H1 (cell line): ENCODE results near the gene CRHR2. TPM values are rescaled to one million over a fixed set of nuclear protein-coding genes. Genes with fewer than 3 reads are reported as not detected.

Source experiments
- CTCF ChIA-PET: fragments of 300-600 bp; sonication (Branson Sonifier 250); formaldehyde crosslinking; loops from one replicate; lab custom pipeline; 2021; ENCODE audit not compliant: partially characterized antibody; lab: Charles Lee
- POLR2A ChIA-PET: fragments of 300-600 bp; sonication (Branson Sonifier 250); formaldehyde crosslinking; loops from one replicate; lab custom pipeline; 2021; ENCODE audit warnings: inconsistent platforms; ENCODE audit not compliant: partially characterized antibody; lab: Charles Lee
- DNase-seq, 2 experiments: peaks; one replicate each; pipeline versions ENCODE4 v3.0.0 to v3.0.0-alpha.2; 2010 to 2022; ENCODE audit warnings: low spot score in 2 of 2, low read depth in 1 of 2, mixed read lengths in 1 of 2
- FAIRE-seq: peaks from 2 replicates; lab custom pipeline; 2011; peaks lifted over from hg19 to GRCh38; lab: Jason Lieb, UNC
- H2AFZ ChIP-seq: 2 replicates; pipeline ENCODE4 v1.8.1; 2012; ENCODE audit warnings: low read length, inconsistent platforms
- H2AK5ac ChIP-seq: 2 replicates; pipeline ENCODE4 v1.6.1; 2013; ENCODE audit warnings: low read depth, low read length
- H2BK120ac ChIP-seq: replicated peaks from 2 replicates; pipeline ENCODE3; 2013; ENCODE audit warnings: low read depth, low read length, inconsistent platforms
- H2BK12ac ChIP-seq: 2 replicates; pipeline ENCODE4 v1.6.1; 2013; ENCODE audit warnings: low read depth, low read length
- H2BK15ac ChIP-seq: 2 replicates; pipeline ENCODE4 v1.6.1; 2013; ENCODE audit warnings: low read length
- H2BK20ac ChIP-seq: 2 replicates; pipeline ENCODE4 v1.6.1; 2013; ENCODE audit warnings: low read length
- H2BK5ac ChIP-seq: 2 replicates; pipeline ENCODE4 v1.6.1; 2013; ENCODE audit warnings: low read depth, low read length
- H3K14ac ChIP-seq: 2 replicates; pipeline ENCODE4 v1.6.1; 2013; ENCODE audit warnings: inconsistent platforms; ENCODE audit not compliant: insufficient read length
- H3K18ac ChIP-seq: 2 replicates; pipeline ENCODE4 v1.6.1; 2013; ENCODE audit warnings: low read length; ENCODE audit errors: extremely low read depth
- H3K23ac ChIP-seq: 2 replicates; pipeline ENCODE4 v1.6.1; 2013; ENCODE audit warnings: inconsistent platforms; ENCODE audit not compliant: insufficient read length
- H3K23me2 ChIP-seq: 2 replicates; pipeline ENCODE4 v1.6.1; 2013; ENCODE audit warnings: low read depth, low read length
- H3K27ac ChIP-seq: 2 replicates; pipeline ENCODE4 v1.6.1; 2011; ENCODE audit warnings: low read depth, low read length, inconsistent platforms
- H3K27me3 ChIP-seq, 4 experiments: replicated peaks in 1 of 4; 1 replicate in 1 of 4; 2 replicates in 3 of 4; pipeline versions ENCODE4 v1.6.1 to v1.8.1; 2011 to 2013; ENCODE audit warnings: low read length in 3 of 4, mild to moderate bottlenecking in 3 of 4, inconsistent platforms in 2 of 4, mixed read lengths in 2 of 4, moderate library complexity in 1 of 4; ENCODE audit not compliant: control insufficient read depth in 3 of 4, insufficient read depth in 3 of 4; ENCODE audit errors: extremely low read depth in 1 of 4
- H3K36me3 ChIP-seq, 4 experiments: 2 replicates each; pipeline versions ENCODE4 v1.6.1 to v1.8.1; 2011 to 2013; ENCODE audit warnings: mild to moderate bottlenecking in 4 of 4, low read length in 3 of 4, moderate library complexity in 2 of 4, control low read depth in 1 of 4, inconsistent platforms in 1 of 4; ENCODE audit not compliant: insufficient read depth in 4 of 4, control insufficient read depth in 2 of 4
- H3K4ac ChIP-seq: replicated peaks from 2 replicates; pipeline ENCODE3; 2013; ENCODE audit warnings: low read length, low read depth, mixed read lengths, inconsistent platforms; ENCODE audit not compliant: insufficient read length
- H3K4me1 ChIP-seq, 4 experiments: replicated peaks in 1 of 4; 1 replicate in 1 of 4; 2 replicates in 3 of 4; pipeline versions ENCODE4 v1.6.1 to v1.8.1; 2011 to 2013; ENCODE audit warnings: low read length in 3 of 4, inconsistent platforms in 2 of 4, mixed read lengths in 1 of 4; ENCODE audit not compliant: insufficient read depth in 4 of 4, control insufficient read depth in 3 of 4
- H3K4me2 ChIP-seq, 2 experiments: 2 replicates each; pipeline versions ENCODE4 v1.6.1 to v1.8.1; 2011 to 2013; ENCODE audit warnings: low read depth in 2 of 2, low read length in 2 of 2, control low read depth in 1 of 2, inconsistent platforms in 1 of 2, mild to moderate bottlenecking in 1 of 2; ENCODE audit not compliant: insufficient read depth in 1 of 2
- H3K4me3 ChIP-seq, 4 experiments: fragments of 200-600, 300-600 bp in 1 of 4; sonication (generic), shearing (Covaris generic), sonication (Bioruptor Twin) in 1 of 4; 2 replicates each; pipeline versions ENCODE4 v1.5.1 to v1.8.1; 2011 to 2016; ENCODE audit warnings: low read length in 4 of 4, low read depth in 3 of 4, control low read depth in 2 of 4, inconsistent platforms in 2 of 4, mild to moderate bottlenecking in 2 of 4, mixed read lengths in 1 of 4, moderate library complexity in 1 of 4; ENCODE audit not compliant: insufficient read depth in 2 of 4; ENCODE audit errors: extremely low read depth in 1 of 4
- H3K56ac ChIP-seq: replicated peaks from 2 replicates; pipeline ENCODE3; 2013; ENCODE audit warnings: low read depth, mild to moderate bottlenecking, mixed read lengths, low read length, inconsistent platforms; ENCODE audit not compliant: insufficient read length
- H3K79me1 ChIP-seq: 2 replicates; pipeline ENCODE4 v1.6.1; 2013; ENCODE audit warnings: low read depth, low read length, control low read depth
- H3K79me2 ChIP-seq, 2 experiments: 2 replicates each; pipeline versions ENCODE4 v1.6.1 to v1.8.1; 2012 to 2013; ENCODE audit warnings: low read length in 2 of 2, mild to moderate bottlenecking in 2 of 2, inconsistent platforms in 1 of 2; ENCODE audit not compliant: insufficient read depth in 2 of 2, control insufficient read depth in 1 of 2
- H3K9ac ChIP-seq, 4 experiments: replicated peaks in 1 of 4; 1 replicate in 1 of 4; 2 replicates in 3 of 4; pipeline versions ENCODE4 v1.6.1 to v1.8.1; 2011 to 2013; ENCODE audit warnings: low read depth in 3 of 4, low read length in 3 of 4, control low read depth in 2 of 4, mild to moderate bottlenecking in 2 of 4, moderate library complexity in 2 of 4, inconsistent platforms in 1 of 4; ENCODE audit errors: extremely low read depth in 1 of 4
- H3K9me3 ChIP-seq, 2 experiments: 2 replicates each; pipeline versions ENCODE4 v1.6.1 to v1.8.1; 2012 to 2013; ENCODE audit warnings: mild to moderate bottlenecking in 2 of 2, moderate library complexity in 2 of 2, control low read depth in 1 of 2, inconsistent platforms in 1 of 2, low read depth in 1 of 2, low read length in 1 of 2, mixed read lengths in 1 of 2; ENCODE audit not compliant: insufficient read depth in 2 of 2
- H4K20me1 ChIP-seq, 2 experiments: replicated peaks in 1 of 2; 2 replicates each; pipeline versions ENCODE3 to v1.8.1; 2011 to 2013; ENCODE audit warnings: inconsistent platforms in 2 of 2, low read length in 2 of 2, mild to moderate bottlenecking in 1 of 2; ENCODE audit not compliant: insufficient read depth in 2 of 2, control insufficient read depth in 1 of 2
- H4K5ac ChIP-seq: 2 replicates; pipeline ENCODE4 v1.6.1; 2013; ENCODE audit warnings: low read length, low read depth, mixed read lengths, inconsistent platforms; ENCODE audit not compliant: insufficient read length
- H4K8ac ChIP-seq: 2 replicates; pipeline ENCODE4 v1.8.0; 2013; ENCODE audit warnings: mild to moderate bottlenecking, moderate library complexity, low read length, inconsistent platforms; ENCODE audit not compliant: insufficient read depth; ENCODE audit errors: extremely low read depth
- H4K91ac ChIP-seq: replicated peaks from 2 replicates; pipeline ENCODE3; 2013; ENCODE audit warnings: low read length, mixed read lengths, inconsistent platforms; ENCODE audit not compliant: insufficient read length
- BACH1 ChIP-seq: IDR thresholded peaks from 2 replicates; pipeline ENCODE4 v1.6.1; 2012; ENCODE audit warnings: low read length, improper control_type of control experiment
- CBX8 ChIP-seq: fragments of 300-800, 300-1000 bp; sonication (generic); IDR thresholded peaks from 2 replicates; pipeline ENCODE4 v1.7.1; 2016; ENCODE audit warnings: low read depth, low read length, borderline replicate concordance
- CREB1 ChIP-seq: IDR thresholded peaks from 2 replicates; pipeline ENCODE4 v1.6.1; 2012; ENCODE audit warnings: inconsistent platforms
- WGBS, 2 experiments: shearing (Covaris generic) in 1 of 2; methylation state at CpG; one replicate each; pipeline versions ENCODE4 v1.1.6 to v1.1.7; 2013 to 2015; ENCODE audit warnings: low lambda C conversion rate in 2 of 2, mixed read lengths in 2 of 2, inconsistent platforms in 1 of 2, low coverage in 1 of 2, missing lambda C conversion rate in 1 of 2; ENCODE audit not compliant: insufficient replicate concordance in 2 of 2, insufficient coverage in 1 of 2, insufficient read length in 1 of 2; ENCODE audit errors: extremely low coverage in 1 of 2, missing lambda C conversion rate in 1 of 2; 5-methylcytosine and 5-hydroxymethylcytosine counted together
- polyA plus RNA-seq, 7 experiments: library from polyadenylated mRNA; depleted of rRNA in 3 of 7; stranded (reverse) in 5 of 7; unstranded in 2 of 7; fragments of >200 nt in 5 of 7; fragments of 200-250 nt in 2 of 7; gene quantifications; 1 replicate in 5 of 7; 2 replicates in 1 of 7; 4 replicates in 1 of 7; pipeline versions ENCODE4 v1.2.1 to v1.2.3, GENCODE V29; 2011 to 2013; ENCODE audit warnings: missing spikeins in 2 of 7, mixed read lengths in 2 of 7
- total RNA-seq: library from RNA; stranded (reverse); fragmentation: NEBNext Ultra II Directional; extraction: Animal tissue kit (Norgen Biotek cat#: 25700); gene quantifications from 2 replicates; pipeline ENCODE4 v1.2.1, GENCODE V29; 2021

Gene CRHR2
- total and polyA plus RNA-seq, 2 of the 8 experiments (the other 6 are each of a cell fraction or from before 2014, with no cell fraction given) = 0.37 to 1.3 TPM

DNA sequence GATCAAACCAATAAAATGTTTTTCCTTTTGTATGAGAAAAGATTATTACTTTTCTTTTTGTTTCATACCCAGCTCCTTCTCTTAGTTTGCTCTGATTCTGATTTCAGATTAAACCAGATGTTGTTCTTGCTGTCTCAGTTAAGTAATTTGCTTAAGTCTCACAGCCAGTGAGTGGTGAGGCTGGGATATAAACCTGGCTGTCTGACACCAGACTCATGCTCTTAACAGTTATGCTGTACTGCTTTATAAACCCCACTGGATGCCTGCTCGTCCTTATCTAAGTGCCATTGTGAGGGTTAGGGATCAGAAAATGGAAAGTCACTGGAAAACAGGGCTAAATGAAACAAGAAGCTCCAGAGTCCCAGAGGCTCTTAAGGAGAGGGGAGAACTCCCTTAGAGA, 63.3 kb downstream of the CRHR2 start:
- 100% methylated on average over 1 of the region's 1 CpG; no CpG with 5 or more reads in 1 of the 2 experiments for WGBS, 2 experiments
- Histone ChIP-seq H4K91ac (no peak overlapping the region), H3K36me3 (peaks cover 30 to 97% (median 79%) of the 10 kb centered on the region in 4 experiments), H2AFZ (no peak overlapping the region), H3K4ac (no peak overlapping the region), H2BK5ac (no peak overlapping the region), H3K4me1 (no peaks in the 10 kb centered on the region), H3K23ac (no peak overlapping the region), H2BK20ac (no peak overlapping the region), H2AK5ac (no peak overlapping the region), H3K4me3 (no peak overlapping the region), H3K4me2 (no peak overlapping the region), H3K27ac (no peak overlapping the region), H3K79me2 (peaks cover 0 to 21% of the 10 kb centered on the region in 2 experiments; a peak in 2 of 4 replicates), H3K18ac (no peak overlapping the region), H2BK12ac (no peak overlapping the region), H2BK15ac (no peak overlapping the region), H2BK120ac (no peak overlapping the region), H3K79me1 (no peaks in the 10 kb centered on the region), H3K56ac (no peak overlapping the region), H4K5ac (no peak overlapping the region), H4K8ac (no peak overlapping the region), H3K14ac (no peak overlapping the region), H3K23me2 (no peaks in the 10 kb centered on the region), H3K9me3 (no peaks in the 10 kb centered on the region), H3K9ac (no peak overlapping the region), H4K20me1 (peaks cover 0 to 4% of the 10 kb centered on the region in 2 experiments), H3K27me3 (no peaks in the 10 kb centered on the region)
- POLR2A ChIA-PET = interaction anchor here (1.8 to 11.3 kb wide), 3 partner anchors 12 to 25 kb away, joined by 4 to 323 read pairs (median 93); partner anchors contain the start of gene GARS1
- DNase-seq = no peak
- FAIRE-seq = no peak
- CTCF ChIA-PET = no interaction called here
- TF ChIP-seq BACH1 (no peak), CBX8 (no peak), CREB1 (no peak)
